ENCODE data around the gene SBNO1.
A peak's percentile ranks its signal among the peaks of the same experiment; 100 is the strongest.

GRCh38 chr12:123365025-123365917 is 624 bp upstream of the SBNO1 start:
- TF ChIP-seq CTCF (IDR thresholded peaks at IDR 0.05; ENCODE audit: low read length) (peak; percentile 61), EZH2phosphoT487 (IDR thresholded peaks at IDR 0.05; ENCODE audit: low read length) (no peak)
